GM12878 (cell line): ENCODE results near the gene CARS2. TPM values are rescaled to one million over a fixed set of nuclear protein-coding genes. Genes with fewer than 3 reads are reported as not detected.

Experiments used
- CTCF ChIP-seq, 3 experiments: IDR thresholded peaks in 2 of 3; conservative IDR thresholded peaks in 1 of 3; 2 replicates each; pipeline ENCODE4 v1.5.1; 2011; ENCODE audit warnings: low read depth in 3 of 3, low read length in 3 of 3, mild to moderate bottlenecking in 3 of 3, control low read depth in 2 of 3, moderate library complexity in 2 of 3, inconsistent platforms in 1 of 3, mixed read lengths in 1 of 3; ENCODE audit not compliant: control insufficient read depth in 2 of 3, insufficient read depth in 1 of 3; ENCODE audit errors: extremely low read depth in 1 of 3
- E2F4 ChIP-seq: IDR thresholded peaks from 2 replicates; pipeline ENCODE4 v1.6.1; 2012; ENCODE audit warnings: low read depth, low read length, improper control_type of control experiment
- E4F1 ChIP-seq: fragments of 450-650 bp; IDR thresholded peaks from 2 replicates; pipeline ENCODE4 v1.6.1; 2018; ENCODE audit warnings: borderline replicate concordance, mild to moderate bottlenecking; ENCODE audit not compliant: partially characterized antibody
- ELK1 ChIP-seq: IDR thresholded peaks from 2 replicates; pipeline ENCODE4 v1.6.1; 2012; ENCODE audit warnings: low read depth, low read length, improper control_type of control experiment
- ESRRA ChIP-seq: IDR thresholded peaks from 2 replicates; pipeline ENCODE4 v1.6.1; 2012; ENCODE audit warnings: mild to moderate bottlenecking, low read length, improper control_type of control experiment
- GABPA ChIP-seq: IDR thresholded peaks from 2 replicates; pipeline ENCODE4 v1.6.1; 2014; ENCODE audit warnings: antibody characterized with exemption, low read depth, mild to moderate bottlenecking, inconsistent platforms
- IRF3 ChIP-seq: fragments of 450-650 bp; IDR thresholded peaks from 2 replicates; pipeline ENCODE4 v1.6.1; 2014; ENCODE audit warnings: mild to moderate bottlenecking
- KAT2A ChIP-seq: conservative IDR thresholded peaks from 2 replicates; pipeline ENCODE4 v1.6.1; 2011; ENCODE audit warnings: low read depth, low read length; ENCODE audit not compliant: control insufficient read depth
- KLF5 ChIP-seq: fragments of 450-650 bp; IDR thresholded peaks from 2 replicates; pipeline ENCODE4 v1.6.1; 2014; ENCODE audit warnings: mild to moderate bottlenecking; ENCODE audit not compliant: partially characterized antibody
- MEF2B ChIP-seq: fragments of 450-650 bp; IDR thresholded peaks from 2 replicates; pipeline ENCODE4 v1.6.1; 2018; ENCODE audit warnings: mild to moderate bottlenecking, moderate library complexity; ENCODE audit not compliant: partially characterized antibody, poor library complexity, severe bottlenecking
- MYC ChIP-seq: IDR thresholded peaks from 2 replicates; pipeline ENCODE4 v1.6.1; 2011; ENCODE audit warnings: mild to moderate bottlenecking, low read length, moderate library complexity, inconsistent platforms; ENCODE audit not compliant: insufficient read depth, insufficient replicate concordance, insufficient read length, severe bottlenecking
- NR2C1 ChIP-seq: fragments of 450-650 bp; IDR thresholded peaks from 2 replicates; pipeline ENCODE4 v1.6.1; 2017; ENCODE audit warnings: antibody characterized with exemption, mild to moderate bottlenecking, moderate library complexity
- PAX5 ChIP-seq: IDR thresholded peaks from 2 replicates; pipeline ENCODE4 v1.6.1; 2011; ENCODE audit warnings: low read depth, low read length, borderline replicate concordance
- PAX8 ChIP-seq: fragments of 450-650 bp; IDR thresholded peaks from 2 replicates; pipeline ENCODE4 v1.6.1; 2017; ENCODE audit warnings: mild to moderate bottlenecking, moderate library complexity
- PML ChIP-seq: IDR thresholded peaks from 2 replicates; pipeline ENCODE4 v1.6.1; 2012; ENCODE audit warnings: low read length, inconsistent platforms
- RAD21 ChIP-seq: IDR thresholded peaks from 2 replicates; pipeline ENCODE4 v1.6.1; 2011; ENCODE audit warnings: mild to moderate bottlenecking, low read depth, low read length, moderate library complexity; ENCODE audit not compliant: insufficient read depth
- RAD51 ChIP-seq: fragments of 450-650 bp; IDR thresholded peaks from 2 replicates; pipeline ENCODE4 v1.6.1; 2016; ENCODE audit warnings: moderate library complexity, mild to moderate bottlenecking, inconsistent platforms
- RELA ChIP-seq: fragments of 450-650 bp; IDR thresholded peaks from 2 replicates; pipeline ENCODE4 v1.8.0; 2014; ENCODE audit warnings: borderline replicate concordance; ENCODE audit not compliant: partially characterized antibody
- SMAD5 ChIP-seq: IDR thresholded peaks from 2 replicates; pipeline ENCODE4 v1.6.1; 2016; ENCODE audit warnings: antibody characterized with exemption, low read depth
- TCF3 ChIP-seq: IDR thresholded peaks from 2 replicates; pipeline ENCODE4 v1.6.1; 2012; ENCODE audit warnings: low read depth, mild to moderate bottlenecking, low read length, borderline replicate concordance; ENCODE audit not compliant: insufficient read depth
- ZBED1 ChIP-seq: IDR thresholded peaks from 2 replicates; pipeline ENCODE4 v1.6.1; 2016; ENCODE audit warnings: borderline replicate concordance
- ZNF274 ChIP-seq: IDR thresholded peaks from one replicate; pipeline ENCODE4 v1.8.0; 2011; ENCODE audit not compliant: insufficient read length, insufficient read depth
- polyA plus RNA-seq, 11 experiments: library from polyadenylated mRNA; depleted of rRNA in 4 of 11; unstranded in 6 of 11; stranded (reverse) in 5 of 11; fragments of >200 nt; fragmentation: Nextera tagmentation in 4 of 11; fragmentation: Illumina TruSeq in 1 of 11; extraction: Ambion mirVana in 4 of 11; extraction: Trizol in 1 of 11; gene quantifications; 1 replicate in 1 of 11; 2 replicates in 10 of 11; pipeline versions ENCODE4 v1.2.1 to v1.2.3, GENCODE V29; 2011 to 2016; ENCODE audit warnings: inconsistent platforms in 2 of 11, missing spikeins in 2 of 11, low read depth in 1 of 11
- total RNA-seq, 4 experiments: library from RNA; depleted of rRNA in 3 of 4; stranded (reverse); fragments of >200 nt in 3 of 4; fragmentation: Illumina TruSeq in 1 of 4; extraction: Trizol in 1 of 4; gene quantifications; 2 replicates each; pipeline versions ENCODE4 v1.2.1 to v1.2.3, GENCODE V29; 2013 to 2021

CARS2 gene
- total and polyA plus RNA-seq, 10 of the 15 experiments (the other 5 are each of a cell fraction or from before 2014, with no cell fraction given), result 4.2 to 101 (median 61.5) TPM

- TF ChIP-seq ELK1, result no peak; the same call in 1 of the 2 replicates
- no peak for TF ChIP-seq PAX8
- TF ChIP-seq E4F1, result no peak
- peak; percentile 94 for TF ChIP-seq TCF3
- peak; percentile 99 for TF ChIP-seq SMAD5
- TF ChIP-seq MEF2B, result peak; percentile 41
- no peak for TF ChIP-seq KAT2A
- TF ChIP-seq E2F4, result no peak
- peak; percentile 93 for TF ChIP-seq ZBED1
- TF ChIP-seq RAD51, result 0 out of 2 replicates have a peak, but pooled peaks have one; percentile 22
- TF ChIP-seq MYC, result no peak
- TF ChIP-seq ESRRA, result no peak
- TF ChIP-seq RAD21, result no peak
- TF ChIP-seq GABPA, result no peak
- TF ChIP-seq RELA, result peak; percentile 62
- 0 out of 2 replicates have a peak, but pooled peaks have one; percentile 39 for TF ChIP-seq PAX5
- peak; percentile 79 for TF ChIP-seq KLF5
- TF ChIP-seq PML, result no peak
- no peak for TF ChIP-seq IRF3
- TF ChIP-seq NR2C1, result no peak
- no peak for TF ChIP-seq ZNF274
- 0 out of 6 replicates have a peak, but pooled peaks of 1 of the 3 experiments have one; percentile 16 for TF ChIP-seq CTCF (IDR thresholded peaks at IDR 0.05 in 2 of 3, conservative IDR thresholded peaks at IDR 0.05 in 1 of 3; ENCODE audit: control insufficient read depth in 2 of 3, extremely low read depth in 1 of 3, insufficient read depth in 1 of 3, low read depth in 3 of 3, low read length in 3 of 3)
These were observed 9.0 kb upstream of the CARS2 start (continued) for GRCh38 chr13:110714797-110715394.
